Nephron progenitor cell (in vitro differentiated cells): Measurements from ENCODE around the gene TSPAN10.

ENCODE experiments used
- DNase-seq: peaks from one replicate; pipeline ENCODE4 v3.0.0; 2021
- H3K27ac Mint-ChIP-seq: 2 replicates; pipeline ENCODE4 v1.8.0; 2021; ENCODE audit warnings: mild to moderate bottlenecking, moderate library complexity, mixed read lengths
- H3K27me3 Mint-ChIP-seq: 2 replicates; pipeline ENCODE4 v1.8.0; 2021; ENCODE audit warnings: mild to moderate bottlenecking, low read depth, mixed read lengths; ENCODE audit not compliant: poor library complexity
- H3K36me3 Mint-ChIP-seq: 2 replicates; pipeline ENCODE4 v1.8.0; 2021; ENCODE audit warnings: low read depth, mixed read lengths
- H3K4me1 Mint-ChIP-seq: 2 replicates; pipeline ENCODE4 v1.8.0; 2021; ENCODE audit warnings: mixed read lengths
- H3K4me3 Mint-ChIP-seq: 2 replicates; pipeline ENCODE4 v1.8.0; 2021; ENCODE audit warnings: mild to moderate bottlenecking, moderate library complexity, mixed read lengths
- H3K9me3 Mint-ChIP-seq: 2 replicates; pipeline ENCODE4 v1.8.0; 2021; ENCODE audit warnings: mild to moderate bottlenecking, moderate library complexity, mixed read lengths
- TF ChIP-seq, protein P1 (sequence below): fragments of 200-600 bp; sonication (generic); IDR thresholded peaks from 2 replicates; pipeline ENCODE4 v1.5.0; 2021; ENCODE audit warnings: antibody characterized with exemption

Gene TSPAN10

DNA sequence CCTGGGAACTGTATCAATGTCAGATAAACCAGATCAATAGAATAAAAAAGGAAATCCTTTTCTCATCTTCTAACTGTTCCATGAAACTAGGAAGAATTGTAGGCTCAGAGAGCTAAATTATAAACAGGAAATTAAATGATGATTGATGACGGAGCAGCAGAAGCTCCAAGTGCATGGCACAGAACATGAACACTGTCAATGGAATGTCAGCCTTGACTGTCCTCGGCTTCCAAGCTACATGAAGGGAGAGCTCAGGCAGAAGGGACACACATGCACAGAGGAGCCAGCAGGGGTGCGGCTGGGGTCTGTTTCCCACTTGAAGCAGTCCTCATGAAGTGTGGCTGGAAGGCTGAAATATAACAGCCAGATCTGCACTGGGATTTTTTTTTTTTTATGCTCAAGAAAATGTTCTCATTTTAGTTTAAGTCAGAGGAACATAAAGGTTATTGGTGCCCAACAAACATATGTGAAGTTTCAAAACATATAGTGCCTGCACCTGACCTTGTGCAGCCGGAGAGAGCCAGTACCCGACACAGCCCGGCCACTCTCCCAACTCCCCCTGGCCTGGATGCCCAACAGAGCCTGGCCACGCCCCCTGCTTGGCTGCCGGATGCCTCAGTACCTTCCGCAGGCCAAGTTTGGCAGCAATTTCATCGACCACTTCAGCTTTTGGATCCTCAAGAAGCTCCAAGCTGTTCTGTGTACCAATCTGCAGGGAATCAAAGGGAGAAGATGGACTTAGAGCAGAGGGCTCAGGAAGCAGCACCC lies 37.1 kb upstream of the TSPAN10 start:
- peaks cover 59% of the 10 kb centered on the region for H3K36me3 Mint-ChIP-seq
- no peaks in the 10 kb centered on the region for H3K4me1 Mint-ChIP-seq
- H3K9me3 Mint-ChIP-seq: no peaks in the 10 kb centered on the region
- no peaks in the 10 kb centered on the region for H3K27me3 Mint-ChIP-seq
- DNase-seq: no peak
- H3K4me3 Mint-ChIP-seq: no peak overlapping the region
- H3K27ac Mint-ChIP-seq: peak overlapping the region; percentile 78
- TF ChIP-seq, protein P1, sequence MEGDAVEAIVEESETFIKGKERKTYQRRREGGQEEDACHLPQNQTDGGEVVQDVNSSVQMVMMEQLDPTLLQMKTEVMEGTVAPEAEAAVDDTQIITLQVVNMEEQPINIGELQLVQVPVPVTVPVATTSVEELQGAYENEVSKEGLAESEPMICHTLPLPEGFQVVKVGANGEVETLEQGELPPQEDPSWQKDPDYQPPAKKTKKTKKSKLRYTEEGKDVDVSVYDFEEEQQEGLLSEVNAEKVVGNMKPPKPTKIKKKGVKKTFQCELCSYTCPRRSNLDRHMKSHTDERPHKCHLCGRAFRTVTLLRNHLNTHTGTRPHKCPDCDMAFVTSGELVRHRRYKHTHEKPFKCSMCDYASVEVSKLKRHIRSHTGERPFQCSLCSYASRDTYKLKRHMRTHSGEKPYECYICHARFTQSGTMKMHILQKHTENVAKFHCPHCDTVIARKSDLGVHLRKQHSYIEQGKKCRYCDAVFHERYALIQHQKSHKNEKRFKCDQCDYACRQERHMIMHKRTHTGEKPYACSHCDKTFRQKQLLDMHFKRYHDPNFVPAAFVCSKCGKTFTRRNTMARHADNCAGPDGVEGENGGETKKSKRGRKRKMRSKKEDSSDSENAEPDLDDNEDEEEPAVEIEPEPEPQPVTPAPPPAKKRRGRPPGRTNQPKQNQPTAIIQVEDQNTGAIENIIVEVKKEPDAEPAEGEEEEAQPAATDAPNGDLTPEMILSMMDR: no peak

DNA sequence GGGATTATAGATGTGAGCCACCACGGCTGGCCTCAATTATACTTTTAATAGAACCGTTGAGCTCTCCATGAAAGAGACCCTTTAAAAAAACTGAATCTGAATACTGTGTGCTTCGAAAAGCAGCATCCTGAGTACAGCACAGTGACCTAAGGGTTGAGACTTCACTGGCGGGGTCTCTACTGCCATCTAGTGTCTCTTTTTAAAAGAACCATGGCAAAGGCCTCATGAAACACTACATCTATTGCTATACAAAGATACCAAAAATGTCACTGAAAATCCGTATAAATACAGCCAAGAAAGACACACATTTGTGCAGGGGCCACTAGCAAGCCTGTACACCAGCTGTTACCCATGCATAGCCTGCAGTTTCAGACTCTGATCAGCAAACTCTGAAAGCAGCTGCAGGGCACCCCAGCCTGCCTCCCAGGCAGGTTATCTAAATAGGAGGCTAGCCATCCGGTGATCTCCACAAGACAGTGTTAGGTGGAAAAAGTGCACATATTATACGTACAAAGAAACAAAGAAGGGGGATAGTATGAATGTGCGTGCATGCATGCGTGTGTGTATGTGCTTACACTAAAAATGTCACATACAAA lies 35.4 kb upstream of the TSPAN10 start:
- Mint-ChIP-seq H3K36me3 (peaks cover 56% of the 10 kb centered on the region), H3K27ac (no peak overlapping the region), H3K9me3 (no peaks in the 10 kb centered on the region), H3K4me1 (no peaks in the 10 kb centered on the region), H3K4me3 (no peak overlapping the region), H3K27me3 (no peaks in the 10 kb centered on the region)
- peak; percentile 42 for DNase-seq
- TF ChIP-seq, protein P1: peak; percentile 85

DNA sequence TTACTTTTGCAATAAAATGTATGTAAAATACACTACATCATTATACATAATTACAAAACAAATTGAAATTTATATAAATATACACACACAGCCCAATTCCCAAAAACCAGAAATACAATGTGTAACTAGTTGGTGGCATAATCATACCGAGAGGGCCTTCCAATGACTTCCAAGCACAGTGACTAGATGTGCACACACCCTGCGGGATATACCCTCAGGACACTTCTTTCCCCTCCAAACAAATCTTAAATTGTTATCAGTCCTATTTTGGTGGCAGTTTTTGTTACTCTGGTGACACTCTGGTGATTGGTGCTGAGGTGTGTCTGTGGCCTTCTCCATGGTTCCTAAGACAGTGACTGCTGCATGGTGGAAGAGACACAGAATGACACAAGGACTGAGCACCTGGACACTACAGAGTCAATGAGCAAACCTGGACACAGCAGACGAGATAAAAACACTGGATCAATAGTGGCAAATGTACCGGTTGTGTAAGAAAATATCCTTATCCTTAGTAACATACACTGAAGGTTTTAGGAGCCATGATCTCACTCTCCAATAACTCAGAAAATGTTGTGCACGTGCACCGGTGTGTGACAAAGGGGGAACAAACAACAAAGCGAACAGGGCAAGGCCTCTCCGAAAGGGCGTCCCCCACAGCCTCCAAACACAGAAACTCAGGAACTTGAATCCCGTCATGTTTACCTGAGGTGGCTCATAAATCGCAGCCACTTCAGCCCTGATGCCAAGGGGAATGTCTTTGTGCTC lies 33.0 kb upstream of the TSPAN10 start:
- Mint-ChIP-seq H3K4me3 (no peak overlapping the region), H3K27me3 (no peaks in the 10 kb centered on the region), H3K36me3 (peaks cover 49% of the 10 kb centered on the region), H3K9me3 (no peaks in the 10 kb centered on the region), H3K27ac (peak overlapping the region; percentile 91), H3K4me1 (no peaks in the 10 kb centered on the region)
- DNase-seq: no peak
- TF ChIP-seq, protein P1: no peak

DNA sequence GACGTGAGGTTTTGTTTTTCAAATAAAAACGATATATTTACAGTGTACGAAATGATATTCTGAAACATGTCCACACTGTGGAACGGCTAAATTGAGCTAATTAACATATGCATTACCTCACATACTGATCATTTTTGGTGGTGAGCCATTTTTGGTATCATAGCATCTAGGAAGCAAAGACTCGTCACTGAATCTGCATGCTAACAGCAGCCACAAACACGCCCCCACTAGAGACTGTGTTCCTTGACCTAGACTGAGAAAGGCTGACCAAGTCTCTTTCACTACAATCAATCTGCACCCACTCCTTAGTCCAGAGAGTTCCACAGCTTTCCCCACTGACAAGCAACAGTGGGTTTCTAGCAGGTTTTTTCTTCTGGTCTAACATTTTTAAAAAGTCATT lies 29.6 kb upstream of the TSPAN10 start:
- Mint-ChIP-seq H3K27ac (no peak overlapping the region), H3K4me3 (no peak overlapping the region), H3K27me3 (no peaks in the 10 kb centered on the region), H3K36me3 (peaks cover 50% of the 10 kb centered on the region), H3K9me3 (no peaks in the 10 kb centered on the region), H3K4me1 (no peaks in the 10 kb centered on the region)
- TF ChIP-seq, protein P1: no peak
- DNase-seq: no peak

DNA sequence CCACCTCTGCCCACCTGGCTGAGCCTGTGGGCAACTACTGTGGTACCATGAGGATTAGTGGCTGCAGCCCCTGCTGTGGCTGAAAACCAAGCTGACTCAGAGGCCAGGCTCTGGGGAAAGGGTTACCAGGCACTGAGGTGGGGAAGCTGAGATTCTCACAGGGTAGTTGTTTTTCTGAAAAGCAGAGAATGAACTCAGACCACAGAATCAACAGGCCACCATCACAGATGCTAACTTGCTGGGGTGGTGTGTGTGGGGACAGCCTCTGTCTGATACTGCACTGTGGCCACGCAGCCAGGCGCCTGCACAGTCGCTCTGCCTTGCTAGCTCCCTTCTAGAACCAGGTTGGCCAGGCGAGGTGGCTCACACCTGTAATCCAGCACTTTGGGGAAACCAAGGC lies 28.9 kb upstream of the TSPAN10 start:
- H3K4me3 Mint-ChIP-seq: no peak overlapping the region
- no peaks in the 10 kb centered on the region for H3K27me3 Mint-ChIP-seq
- H3K4me1 Mint-ChIP-seq: no peaks in the 10 kb centered on the region
- DNase-seq: no peak
- TF ChIP-seq, protein P1: no peak
- no peak overlapping the region for H3K27ac Mint-ChIP-seq
- no peaks in the 10 kb centered on the region for H3K9me3 Mint-ChIP-seq
- peaks cover 53% of the 10 kb centered on the region for H3K36me3 Mint-ChIP-seq
